Loucy (cell line): ENCODE results near the gene MBD3.

Source experiments
- H2AFZ ChIP-seq: fragments of 200-600 bp; sonication (generic); 2 replicates; pipeline ENCODE4 v1.6.0; 2016; ENCODE audit warnings: antibody characterized with exemption, mild to moderate bottlenecking, low read length, moderate library complexity
- H3F3A ChIP-seq: fragments of 200-600 bp; 2 replicates; pipeline ENCODE4 v1.6.0; 2016; ENCODE audit warnings: antibody characterized with exemption, low read depth, mild to moderate bottlenecking
- H3K27me3 ChIP-seq: fragments of 200-600 bp; sonication (generic); 2 replicates; pipeline ENCODE4 v1.6.1; 2014; ENCODE audit warnings: low read length, mild to moderate bottlenecking; ENCODE audit not compliant: insufficient read depth, poor library complexity, severe bottlenecking
- H3K36me3 ChIP-seq: fragments of 200-600 bp; sonication (generic); 2 replicates; pipeline ENCODE4 v1.6.1; 2016; ENCODE audit warnings: low read length; ENCODE audit not compliant: insufficient read depth
- H3K4me1 ChIP-seq: fragments of 200-600 bp; sonication (generic); 2 replicates; pipeline ENCODE4 v1.5.1; 2014; ENCODE audit warnings: low read length, mild to moderate bottlenecking; ENCODE audit not compliant: insufficient read depth, poor library complexity, severe bottlenecking
- H3K4me2 ChIP-seq: fragments of 200-600 bp; sonication (generic); 2 replicates; pipeline ENCODE4 v1.6.0; 2014; ENCODE audit warnings: antibody characterized with exemption, low read length, low read depth, mild to moderate bottlenecking; ENCODE audit not compliant: poor library complexity, severe bottlenecking
- H3K4me3 ChIP-seq: fragments of 200-600 bp; sonication (generic); 2 replicates; pipeline ENCODE4 v1.5.1; 2014; ENCODE audit warnings: low read length, mild to moderate bottlenecking, mixed read lengths; ENCODE audit not compliant: poor library complexity, severe bottlenecking
- H3K79me2 ChIP-seq: fragments of 200-600 bp; sonication (generic); 2 replicates; pipeline ENCODE4 v1.6.1; 2014; ENCODE audit warnings: low read length; ENCODE audit not compliant: insufficient read depth
- H3K9ac ChIP-seq: fragments of 200-600 bp; sonication (generic); 2 replicates; pipeline ENCODE4 v1.6.0; 2014; ENCODE audit warnings: mild to moderate bottlenecking, low read depth, low read length, moderate library complexity; ENCODE audit not compliant: poor library complexity, severe bottlenecking
- H3K9me2 ChIP-seq: fragments of 200-600 bp; sonication (generic); replicated peaks from 2 replicates; pipeline ENCODE4 v1.6.1; 2016; ENCODE audit warnings: low read depth, low read length, mixed read lengths
- H3K9me3 ChIP-seq: fragments of 200-600 bp; sonication (generic); 2 replicates; pipeline ENCODE4 v1.6.1; 2014; ENCODE audit warnings: mild to moderate bottlenecking, antibody characterized with exemption, low read length, low read depth; ENCODE audit not compliant: insufficient read depth
- H4K20me1 ChIP-seq: fragments of 200-600 bp; sonication (generic); 2 replicates; pipeline ENCODE4 v1.6.0; 2014; ENCODE audit warnings: antibody characterized with exemption, low read length, mild to moderate bottlenecking; ENCODE audit not compliant: insufficient read depth, poor library complexity, severe bottlenecking
- EZH2phosphoT487 ChIP-seq: fragments of 200-600 bp; IDR thresholded peaks from 2 replicates; pipeline ENCODE4 v1.6.1; 2018; ENCODE audit warnings: antibody characterized with exemption, mild to moderate bottlenecking, moderate library complexity, borderline replicate concordance
- TF ChIP-seq, protein P1 (sequence below): fragments of 200-600 bp; sonication (generic); conservative IDR thresholded peaks from 2 replicates; pipeline ENCODE4 v1.5.1; 2014; ENCODE audit warnings: mild to moderate bottlenecking, antibody characterized with exemption, low read length

The MBD3 gene

DNA sequence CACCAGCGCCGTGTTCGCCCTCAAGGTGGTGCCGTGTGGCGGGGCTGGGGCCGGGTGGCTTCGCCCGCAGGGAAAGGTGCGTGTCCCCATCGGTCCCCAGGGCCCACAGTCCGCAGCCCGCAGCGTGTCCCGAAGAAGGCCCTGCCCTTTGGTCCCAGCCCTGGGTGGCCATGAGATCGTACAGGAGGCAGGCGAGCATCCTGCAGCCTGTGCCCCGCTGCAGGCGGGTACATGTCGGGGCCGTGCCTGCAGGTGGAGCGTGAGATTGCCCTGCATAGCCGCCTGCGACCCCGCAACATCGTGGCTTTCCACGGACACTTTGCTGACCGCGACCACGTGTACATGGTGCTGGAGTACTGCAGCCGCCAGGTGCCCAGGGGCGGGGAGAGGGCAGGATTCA is 67.3 kb downstream of the MBD3 start:
- Histone ChIP-seq H3K4me2 (no peak overlapping the region), H3K4me1 (no peaks in the 10 kb centered on the region), H3K27me3 (no peaks in the 10 kb centered on the region), H3K36me3 (no peaks in the 10 kb centered on the region), H3K9me3 (no peaks in the 10 kb centered on the region), H3K9ac (no peak overlapping the region), H3K9me2 (no peaks in the 10 kb centered on the region), H4K20me1 (no peaks in the 10 kb centered on the region), H3K4me3 (no peak overlapping the region), H3F3A (no peaks in the 10 kb centered on the region), H3K79me2 (no peaks in the 10 kb centered on the region), H2AFZ (no peak overlapping the region)
- no peak for TF ChIP-seq EZH2phosphoT487
- TF ChIP-seq, protein P1, sequence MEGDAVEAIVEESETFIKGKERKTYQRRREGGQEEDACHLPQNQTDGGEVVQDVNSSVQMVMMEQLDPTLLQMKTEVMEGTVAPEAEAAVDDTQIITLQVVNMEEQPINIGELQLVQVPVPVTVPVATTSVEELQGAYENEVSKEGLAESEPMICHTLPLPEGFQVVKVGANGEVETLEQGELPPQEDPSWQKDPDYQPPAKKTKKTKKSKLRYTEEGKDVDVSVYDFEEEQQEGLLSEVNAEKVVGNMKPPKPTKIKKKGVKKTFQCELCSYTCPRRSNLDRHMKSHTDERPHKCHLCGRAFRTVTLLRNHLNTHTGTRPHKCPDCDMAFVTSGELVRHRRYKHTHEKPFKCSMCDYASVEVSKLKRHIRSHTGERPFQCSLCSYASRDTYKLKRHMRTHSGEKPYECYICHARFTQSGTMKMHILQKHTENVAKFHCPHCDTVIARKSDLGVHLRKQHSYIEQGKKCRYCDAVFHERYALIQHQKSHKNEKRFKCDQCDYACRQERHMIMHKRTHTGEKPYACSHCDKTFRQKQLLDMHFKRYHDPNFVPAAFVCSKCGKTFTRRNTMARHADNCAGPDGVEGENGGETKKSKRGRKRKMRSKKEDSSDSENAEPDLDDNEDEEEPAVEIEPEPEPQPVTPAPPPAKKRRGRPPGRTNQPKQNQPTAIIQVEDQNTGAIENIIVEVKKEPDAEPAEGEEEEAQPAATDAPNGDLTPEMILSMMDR = no peak

DNA sequence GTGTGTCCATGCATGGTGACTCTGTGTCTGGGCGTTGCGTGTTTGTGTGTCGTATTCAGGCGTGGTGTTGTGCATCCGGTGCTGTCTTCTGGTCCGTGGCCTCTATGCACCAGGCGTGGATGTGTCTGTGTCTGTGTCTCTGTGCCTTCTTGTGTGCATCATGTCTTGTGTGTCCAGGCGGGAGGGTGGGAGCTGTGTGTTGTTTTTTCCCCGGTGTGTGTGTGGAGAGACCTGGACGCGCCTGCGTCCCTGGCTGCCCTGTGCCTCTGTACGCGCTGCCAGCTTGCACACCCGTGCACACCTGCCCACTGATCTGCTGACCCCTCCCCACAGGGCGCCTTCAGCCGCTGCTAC is 67.7 kb downstream of the MBD3 start:
- TF ChIP-seq, protein P1 = no peak
- no peak for TF ChIP-seq EZH2phosphoT487
- Histone ChIP-seq H3K4me2 (no peak overlapping the region), H3K79me2 (no peaks in the 10 kb centered on the region), H3K4me1 (no peaks in the 10 kb centered on the region), H3K36me3 (no peaks in the 10 kb centered on the region), H3F3A (no peaks in the 10 kb centered on the region), H3K9ac (no peak overlapping the region), H3K27me3 (no peaks in the 10 kb centered on the region), H3K9me3 (no peaks in the 10 kb centered on the region), H4K20me1 (no peaks in the 10 kb centered on the region), H3K9me2 (no peaks in the 10 kb centered on the region), H3K4me3 (no peak overlapping the region), H2AFZ (no peak overlapping the region)

DNA sequence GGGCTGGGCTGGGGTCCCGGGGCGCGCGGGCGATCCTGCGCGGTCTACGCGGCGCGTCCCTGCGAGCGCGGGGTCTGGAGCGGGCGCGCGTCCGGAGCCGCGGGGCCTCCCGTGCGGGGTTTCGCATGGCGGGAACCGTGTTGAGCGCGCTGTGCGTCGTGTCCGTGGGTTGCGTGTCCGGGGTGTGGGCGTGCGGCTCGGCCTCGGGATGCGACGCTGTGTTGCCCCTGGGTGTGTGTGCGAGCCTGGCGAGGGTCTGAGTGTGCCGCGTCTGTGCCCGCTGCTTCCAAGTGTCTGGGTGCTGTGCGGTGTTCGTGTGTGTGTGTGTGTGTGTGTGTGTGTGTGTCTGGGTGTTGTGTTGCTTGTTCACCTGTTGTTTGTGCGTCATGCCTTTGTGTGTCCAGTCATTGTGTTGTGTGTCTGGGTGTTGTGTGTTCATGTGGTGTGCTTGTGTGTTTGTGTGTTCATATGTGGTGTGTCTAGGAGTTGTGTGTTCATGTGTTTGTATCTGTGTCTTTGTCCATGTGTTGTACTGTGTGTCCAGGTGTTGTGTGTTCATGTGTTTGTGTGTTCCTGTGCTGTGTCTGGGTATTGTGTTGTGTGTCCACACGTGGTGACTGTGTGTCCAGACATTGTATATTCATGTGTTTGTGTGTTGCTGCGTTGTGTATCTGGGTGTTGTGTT is 68.2 kb downstream of the MBD3 start:
- no peak overlapping the region for H3K4me3 ChIP-seq
- H3F3A ChIP-seq = no peaks in the 10 kb centered on the region
- TF ChIP-seq, protein P1 = no peak
- no peak for TF ChIP-seq EZH2phosphoT487
- no peaks in the 10 kb centered on the region for H3K36me3 ChIP-seq
- no peaks in the 10 kb centered on the region for H3K9me2 ChIP-seq
- H3K4me1 ChIP-seq = no peaks in the 10 kb centered on the region
- no peaks in the 10 kb centered on the region for H3K27me3 ChIP-seq
- H3K79me2 ChIP-seq = no peaks in the 10 kb centered on the region
- no peak overlapping the region for H3K9ac ChIP-seq
- no peak overlapping the region for H2AFZ ChIP-seq
- H3K9me3 ChIP-seq = no peaks in the 10 kb centered on the region
- no peak overlapping the region for H3K4me2 ChIP-seq
- H4K20me1 ChIP-seq = no peaks in the 10 kb centered on the region
